PC-3 (cell line): Measurements from ENCODE around the gene OMP.

Experiments
- CTCF ChIP-seq: fragments of 300-600 bp; sonication (generic); conservative IDR thresholded peaks from 2 replicates; pipeline ENCODE4 v1.5.1; 2017; ENCODE audit warnings: antibody characterized with exemption, low read depth, mild to moderate bottlenecking, low read length
- EZH2 ChIP-seq: fragments of 300-600 bp; sonication (generic); IDR thresholded peaks from one replicate; pipeline ENCODE4 v1.6.1; 2017; ENCODE audit warnings: antibody characterized with exemption, mild to moderate bottlenecking, low read length; ENCODE audit not compliant: unreplicated experiment

GRCh38 chr11:77060234-77060633 is 42.4 kb upstream of the OMP start:
- no peak for TF ChIP-seq CTCF
- no peak for TF ChIP-seq EZH2
